ENCODE results near the gene KRTAP4-6.
"Not testable (repeated sequence)": the region's sequence is repeated elsewhere in the genome, so short reads cannot be mapped to it uniquely, and the experiment has no call there.

Gene KRTAP4-6

GRCh38 chr17:41107941-41108450 lies 32.3 kb downstream of the KRTAP4-6 start:
- no peak for DNase-seq (ENCODE audit: low read depth in 2 of 2, low spot score in 1 of 2)

- DNase-seq (ENCODE audit: low read depth in 2 of 2, low spot score in 1 of 2) = not testable (repeated sequence)
Measured at GRCh38 chr17:41105347-41105746, 35.0 kb downstream of the KRTAP4-6 start, which contains the start of gene KRTAP4-9. Gene KRTAP4-9, plus strand, starts transcription at chr17:41105389. Its CDS starts 0 bp downstream, at chr17:41105389.

- not testable (repeated sequence) for DNase-seq (ENCODE audit: low read depth in 2 of 2, low spot score in 1 of 2)
Measured at GRCh38 chr17:41104386-41105038, 35.8 kb downstream of the KRTAP4-6 start.

- DNase-seq (ENCODE audit: low read depth in 2 of 2, low spot score in 1 of 2) = no peak
Measured at GRCh38 chr17:41103896-41104295, 36.4 kb downstream of the KRTAP4-6 start.

- no peak for DNase-seq (ENCODE audit: low read depth in 2 of 2, low spot score in 1 of 2)
Measured at GRCh38 chr17:41101586-41102259, 38.6 kb downstream of the KRTAP4-6 start, which contains the start of gene KRTAP4-16. Gene KRTAP4-16, minus strand, starts transcription at chr17:41102209. Its CDS starts 0 bp downstream, at chr17:41102209.

- not testable (repeated sequence) for DNase-seq (ENCODE audit: low read depth in 2 of 2, low spot score in 1 of 2)
Measured at GRCh38 chr17:41099682-41100480, 40.5 kb downstream of the KRTAP4-6 start.

GRCh38 chr17:41098481-41098880 lies 41.9 kb downstream of the KRTAP4-6 start:
- DNase-seq (ENCODE audit: low read depth in 2 of 2, low spot score in 1 of 2) = no peak

- no peak for DNase-seq (ENCODE audit: low read depth in 2 of 2, low spot score in 1 of 2)
Measured at GRCh38 chr17:41098042-41098441, 42.3 kb downstream of the KRTAP4-6 start, which contains the start of gene KRTAP4-8. Gene KRTAP4-8, minus strand, starts transcription at chr17:41098142. Its CDS starts 58 bp downstream, at chr17:41098084.

GRCh38 chr17:41096055-41096454 lies 44.3 kb downstream of the KRTAP4-6 start:
- no peak for DNase-seq (ENCODE audit: low read depth in 2 of 2, low spot score in 1 of 2)
